ENCODE results near the gene HSPA1A. TPM values are rescaled to one million over a fixed set of nuclear protein-coding genes. Genes with fewer than 3 reads are reported as not detected.

The HSPA1A gene
- total RNA-seq: 296 TPM
- long read RNA-seq, transcript HSPA1A-201 (1 exons, 2,483 nt): major isoform, 236 of 236 reads
- long read RNA-seq, partial matches to known transcripts: 0 of 236 reads
- long read RNA-seq, other reads (novel, unspliced or antisense): 0 of 236 reads

DNA sequence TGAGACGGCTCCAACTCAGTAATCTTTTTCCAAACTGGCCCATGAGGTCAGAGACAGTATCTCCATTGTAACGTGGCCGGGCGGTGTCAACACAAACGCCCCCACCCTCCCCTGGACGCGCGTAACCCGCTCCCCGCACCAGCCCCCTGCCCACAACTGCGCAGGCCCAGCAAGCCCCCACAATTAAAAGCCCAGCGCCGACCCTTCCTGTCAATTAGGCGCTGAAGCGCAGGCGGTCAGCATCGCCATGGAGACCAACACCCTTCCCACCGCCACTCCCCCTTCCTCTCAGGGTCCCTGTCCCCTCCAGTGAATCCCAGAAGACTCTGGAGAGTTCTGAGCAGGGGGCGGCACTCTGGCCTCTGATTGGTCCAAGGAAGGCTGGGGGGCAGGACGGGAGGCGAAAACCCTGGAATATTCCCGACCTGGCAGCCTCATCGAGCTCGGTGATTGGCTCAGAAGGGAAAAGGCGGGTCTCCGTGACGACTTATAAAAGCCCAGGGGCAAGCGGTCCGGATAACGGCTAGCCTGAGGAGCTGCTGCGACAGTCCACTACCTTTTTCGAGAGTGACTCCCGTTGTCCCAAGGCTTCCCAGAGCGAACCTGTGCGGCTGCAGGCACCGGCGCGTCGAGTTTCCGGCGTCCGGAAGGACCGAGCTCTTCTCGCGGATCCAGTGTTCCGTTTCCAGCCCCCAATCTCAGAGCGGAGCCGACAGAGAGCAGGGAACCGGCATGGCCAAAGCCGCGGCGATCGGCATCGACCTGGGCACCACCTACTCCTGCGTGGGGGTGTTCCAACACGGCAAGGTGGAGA is at the start of gene HSPA1A, which contains the start of gene HSPA1L:
TSS of gene HSPA1A (plus strand) at position 519 of the 814 bp plus-strand sequence. CDS start at position 733, 214 bp downstream.
TSS of gene HSPA1L (minus strand) at position 259 of the 814 bp plus-strand sequence. CDS start 3,311 bp downstream, outside the sequence.
- intact Hi-C loops (cut with DNase I): no loop called here
- DNase-seq (ENCODE audit: low spot score): peak; percentile 98

DNA sequence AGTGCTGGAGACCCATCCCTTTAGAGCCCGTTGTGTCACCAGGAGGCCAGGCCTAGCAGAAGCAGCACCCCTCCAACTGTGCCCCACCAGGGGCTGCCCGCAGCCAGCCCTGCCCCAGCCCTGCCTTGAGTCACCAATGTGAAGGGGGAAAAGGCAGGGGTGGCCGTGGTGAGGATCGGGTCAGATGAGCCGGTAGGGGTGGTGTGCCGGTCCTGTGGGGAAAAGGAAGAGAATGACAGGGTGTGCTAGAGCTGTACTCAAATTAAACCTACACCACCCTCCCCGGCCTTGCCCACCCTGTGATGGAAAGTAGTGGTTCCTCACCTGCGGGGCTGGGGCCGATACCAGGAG is 49.8 kb upstream of the HSPA1A start:
- DNase-seq (ENCODE audit: low spot score): no peak
- intact Hi-C loops (cut with DNase I): no loop called here

DNA sequence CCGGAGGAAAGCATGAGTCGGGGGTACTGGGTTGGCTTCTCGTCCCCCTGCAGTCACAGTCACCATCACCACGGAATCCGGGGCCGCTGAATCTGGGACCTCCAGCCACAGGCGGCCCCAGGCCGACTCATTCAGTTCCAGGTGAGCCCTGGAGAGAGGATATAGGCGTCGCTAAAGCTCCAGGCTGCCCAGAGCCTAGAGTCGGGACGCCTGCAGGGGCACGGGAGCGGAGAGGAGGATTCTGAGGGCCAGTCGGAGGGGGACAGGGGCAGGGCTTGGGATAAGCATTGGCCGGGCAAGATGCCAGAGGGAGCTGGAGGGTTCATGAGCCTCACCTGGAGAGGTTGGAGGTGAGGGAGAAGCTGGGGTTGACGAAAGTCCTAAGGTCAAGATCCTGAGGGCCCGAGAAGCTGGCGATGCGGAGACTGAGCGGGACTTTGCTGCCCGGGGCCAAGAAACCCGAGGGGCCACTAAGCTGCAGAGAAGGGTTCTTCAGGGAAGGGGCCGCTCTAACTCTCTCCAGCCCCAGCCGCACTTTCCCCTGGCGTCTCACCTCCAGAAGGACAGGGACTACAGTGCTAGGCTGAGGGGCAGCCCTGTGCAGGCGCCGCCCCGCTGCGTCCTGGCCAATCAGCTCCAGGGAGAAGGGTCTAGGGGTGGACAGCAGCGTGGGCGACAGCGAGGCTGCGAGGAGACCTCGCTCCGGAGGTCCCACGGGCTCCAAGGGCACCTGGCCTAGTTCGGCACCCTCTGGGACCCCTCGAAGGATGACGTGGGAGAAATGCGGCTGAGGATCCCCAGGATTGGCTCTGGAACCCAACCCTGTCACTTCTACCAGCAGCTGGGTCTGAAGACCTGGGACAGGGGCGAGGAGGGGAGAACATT is 49.2 kb upstream of the HSPA1A start:
- intact Hi-C loops (cut with DNase I): loop anchor here (2.0 kb wide), 1 partner anchor 85 kb away; the partner anchor contains the start of gene LY6G5C
- no peak for DNase-seq (ENCODE audit: low spot score)

DNA sequence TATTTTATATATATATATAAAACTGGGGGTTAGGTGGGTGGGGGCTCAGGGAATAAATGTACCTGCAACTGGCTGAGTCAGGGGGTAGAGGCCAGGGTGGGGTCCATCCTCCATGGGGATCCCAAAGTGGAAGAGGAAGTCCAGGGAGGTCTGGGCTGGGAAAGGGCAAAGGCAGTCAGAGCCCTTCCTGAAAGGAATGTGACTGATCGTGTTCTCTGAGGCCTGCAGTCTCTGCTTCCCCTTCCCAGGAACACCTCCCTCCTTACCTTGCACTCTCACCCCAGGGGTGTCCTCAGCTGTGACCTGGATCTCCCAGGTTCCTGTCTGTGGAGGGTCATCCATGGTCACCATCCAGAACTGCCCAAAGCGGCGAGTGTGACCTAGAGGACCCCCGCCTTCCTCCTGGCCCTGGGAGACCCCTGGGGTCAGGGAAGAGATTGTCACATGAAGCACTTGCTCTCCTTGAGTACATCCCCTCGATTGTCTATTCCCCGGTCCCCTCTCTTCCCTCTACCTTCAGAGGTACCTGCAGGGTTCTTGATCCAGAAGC is 48.2 kb upstream of the HSPA1A start:
- DNase-seq (ENCODE audit: low spot score): no peak
- intact Hi-C loops (cut with DNase I): loop anchor here (2.0 kb wide), 1 partner anchor 86 kb away; the partner anchor contains the start of gene LY6G5C

DNA sequence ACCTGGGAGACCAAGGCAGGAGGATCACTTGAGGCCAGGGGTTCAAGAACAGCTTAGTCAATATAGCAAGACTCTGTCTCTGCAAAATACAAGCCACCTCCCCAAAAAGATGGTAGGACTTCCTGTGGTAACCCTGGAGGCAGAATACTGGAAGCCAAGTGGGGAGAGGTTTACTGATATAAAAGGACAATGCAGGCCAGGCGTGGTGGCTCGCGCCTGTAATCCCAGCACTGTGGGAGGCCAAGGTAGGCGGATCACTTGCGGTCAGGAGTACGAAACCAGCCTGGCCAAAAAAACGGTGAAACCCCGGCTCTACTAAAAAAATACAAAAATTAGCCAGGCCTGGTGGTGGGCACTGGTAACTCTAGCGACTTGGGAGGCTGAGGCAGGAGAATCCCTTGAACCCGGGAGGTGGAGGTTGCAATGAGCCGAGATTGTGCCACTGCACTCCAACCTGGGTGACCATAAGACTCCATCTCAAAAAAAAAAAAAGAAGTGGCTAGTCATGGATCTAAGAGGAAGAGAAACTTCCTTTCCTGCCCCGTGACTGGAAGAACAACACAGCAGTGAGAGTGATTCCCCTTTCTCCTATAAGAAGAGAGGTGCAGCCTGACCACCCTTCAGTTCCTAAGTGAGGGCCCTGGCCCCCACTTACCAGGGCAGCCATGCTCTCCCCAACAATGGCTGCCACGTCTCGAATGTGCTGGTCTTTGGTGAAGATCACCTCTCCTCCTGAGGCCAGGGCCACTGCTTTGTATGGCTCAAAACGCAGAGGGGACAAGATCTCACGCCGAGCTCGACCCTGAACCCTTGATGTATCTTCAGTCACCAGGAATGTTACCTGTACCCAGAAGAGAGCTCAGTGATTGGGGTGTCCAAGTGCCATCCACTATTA is 46.7 kb upstream of the HSPA1A start:
- DNase-seq (ENCODE audit: low spot score): no peak
- intact Hi-C loops (cut with DNase I): no loop called here

DNA sequence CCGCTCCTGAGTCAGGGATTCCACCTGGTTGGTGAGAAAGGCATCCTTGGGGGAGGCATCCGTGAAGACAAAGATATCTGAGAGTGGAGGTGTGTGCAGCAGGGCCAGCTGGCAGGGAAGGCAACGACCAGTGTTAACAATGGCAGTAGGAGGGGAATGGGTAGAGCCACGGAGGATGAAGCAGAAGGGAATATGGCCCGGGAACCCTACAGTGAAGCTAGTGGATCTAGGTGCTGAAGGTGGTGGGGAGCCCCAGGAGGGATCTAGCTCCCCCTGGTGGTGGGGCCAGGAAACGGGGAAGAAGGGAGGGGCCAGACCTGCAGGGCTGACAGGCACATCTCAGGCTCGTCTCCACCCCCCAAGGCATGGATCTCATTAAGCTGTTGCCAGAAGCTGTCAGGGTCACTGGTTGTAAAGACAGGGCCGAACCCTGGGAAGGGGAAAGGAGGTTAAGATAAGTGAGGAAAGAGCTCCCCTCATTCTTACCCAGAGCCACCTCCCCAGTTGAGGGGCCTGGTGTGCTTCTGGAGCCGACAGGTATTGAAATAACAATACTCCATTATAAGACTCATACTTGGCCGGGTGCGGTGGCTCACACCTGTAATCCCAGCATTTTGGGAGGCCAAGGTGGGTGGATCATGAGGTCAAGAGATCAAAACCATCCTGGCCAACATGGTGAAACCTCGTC is 45.5 kb upstream of the HSPA1A start:
- intact Hi-C loops (cut with DNase I): no loop called here
- peak; percentile 94 for DNase-seq (ENCODE audit: low spot score)

DNA sequence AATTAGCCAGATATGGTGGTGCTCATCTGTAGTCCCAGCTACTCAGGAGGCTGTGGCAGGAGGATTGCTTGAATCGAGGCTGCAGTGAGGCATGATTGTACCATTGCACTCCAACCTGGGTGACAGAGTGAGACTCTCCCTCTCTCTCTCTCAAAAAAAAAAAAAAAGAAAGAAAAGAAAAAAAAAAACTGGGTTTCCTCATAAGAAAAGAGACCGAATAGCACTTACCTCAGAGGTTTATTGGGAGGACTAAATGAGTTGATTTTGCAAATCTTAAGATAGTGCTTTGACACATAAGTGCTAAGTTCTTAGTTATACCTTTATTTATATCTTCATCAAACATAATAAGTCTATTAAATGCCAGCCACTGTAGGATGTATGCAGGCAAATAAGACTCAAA is 44.5 kb upstream of the HSPA1A start:
- intact Hi-C loops (cut with DNase I): no loop called here
- no peak for DNase-seq (ENCODE audit: low spot score)

DNA sequence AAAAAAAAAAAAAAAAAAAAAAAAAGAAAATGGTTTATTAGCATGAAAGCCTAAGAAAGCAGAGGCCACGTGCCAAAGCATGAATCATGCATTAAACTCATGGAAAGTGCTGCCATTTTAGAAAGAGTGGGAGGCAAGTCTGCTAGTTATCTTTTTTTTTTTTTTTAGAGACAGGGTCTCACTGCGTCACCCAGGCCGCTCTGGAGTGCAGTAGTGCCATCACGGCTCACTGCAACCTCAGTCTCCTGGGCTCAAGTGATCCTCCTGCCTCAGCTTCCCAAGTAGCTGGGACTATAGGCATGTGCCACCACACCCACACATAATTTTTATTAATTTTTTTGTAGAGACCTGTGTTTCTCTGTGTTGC is 43.4 kb upstream of the HSPA1A start:
- no peak for DNase-seq (ENCODE audit: low spot score)
- intact Hi-C loops (cut with DNase I): loop anchor here (2.0 kb wide), 1 partner anchor 59 kb away; no protein-coding TSS in a partner anchor

DNA sequence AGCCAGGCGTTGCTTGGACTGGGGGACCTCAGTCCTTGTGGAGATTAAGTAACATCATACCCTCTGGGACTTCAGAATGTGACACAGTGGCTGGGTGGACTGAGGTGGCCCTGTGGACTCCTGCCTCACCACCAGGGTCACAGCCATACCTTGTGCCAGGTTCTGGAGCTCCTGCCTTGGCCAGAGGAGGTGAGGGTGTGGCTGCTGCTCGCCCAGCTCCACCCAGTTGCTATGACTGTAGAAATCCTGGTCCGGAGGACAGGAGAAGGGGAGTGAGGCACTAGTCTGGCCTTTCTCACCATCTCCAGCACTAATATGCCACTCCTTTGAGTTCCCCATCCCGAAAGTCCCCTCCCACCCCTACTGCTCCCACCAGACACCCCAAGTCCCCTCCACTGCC is 40.2 kb upstream of the HSPA1A start:
- intact Hi-C loops (cut with DNase I): no loop called here

DNA sequence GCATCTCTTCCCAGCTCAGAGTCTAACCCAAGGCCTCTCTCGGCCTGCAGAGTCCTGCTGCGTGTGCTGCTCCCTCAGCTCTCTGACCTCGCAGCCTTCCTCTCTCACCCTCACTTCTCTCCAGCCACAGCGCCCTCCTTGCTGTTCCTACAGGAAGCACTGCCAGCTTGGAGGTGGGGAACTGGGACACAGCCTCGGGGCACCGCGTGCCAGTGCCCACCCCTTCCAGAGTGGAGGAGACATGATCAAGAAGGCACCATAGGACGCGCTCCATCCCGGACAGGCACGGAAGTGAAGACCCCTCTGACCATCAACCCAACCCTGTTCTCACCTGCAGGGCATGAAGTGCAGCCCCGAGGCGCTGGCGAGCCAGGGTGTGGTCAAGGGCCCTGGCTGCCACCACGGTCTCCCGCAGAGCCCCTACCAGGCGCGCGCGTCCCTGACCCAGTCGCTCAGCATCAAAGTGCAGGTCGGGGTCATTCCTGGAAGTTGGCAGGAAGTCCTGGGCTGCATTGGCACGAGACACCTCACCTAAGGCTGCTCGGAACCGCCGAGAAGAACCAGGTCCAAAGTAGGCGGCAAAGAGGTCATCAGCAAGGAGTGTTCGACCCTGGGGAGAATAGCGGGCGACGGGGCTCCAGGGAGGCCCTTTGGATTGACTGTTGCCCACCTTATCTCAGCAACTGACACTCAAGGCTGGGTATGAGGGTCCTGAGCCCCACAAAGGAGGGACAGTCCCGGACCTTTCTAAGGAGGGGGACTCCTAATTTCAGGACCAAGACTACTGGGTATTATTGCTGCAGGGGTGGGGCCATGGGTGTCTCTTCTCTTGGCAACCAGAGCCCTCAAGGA is 39.5 kb upstream of the HSPA1A start:
- DNase-seq (ENCODE audit: low spot score): no peak
- intact Hi-C loops (cut with DNase I): no loop called here

More for the DNA sequence above, 40.2 kb upstream of the HSPA1A start:
- no peak for DNase-seq (ENCODE audit: low spot score)

DNA sequence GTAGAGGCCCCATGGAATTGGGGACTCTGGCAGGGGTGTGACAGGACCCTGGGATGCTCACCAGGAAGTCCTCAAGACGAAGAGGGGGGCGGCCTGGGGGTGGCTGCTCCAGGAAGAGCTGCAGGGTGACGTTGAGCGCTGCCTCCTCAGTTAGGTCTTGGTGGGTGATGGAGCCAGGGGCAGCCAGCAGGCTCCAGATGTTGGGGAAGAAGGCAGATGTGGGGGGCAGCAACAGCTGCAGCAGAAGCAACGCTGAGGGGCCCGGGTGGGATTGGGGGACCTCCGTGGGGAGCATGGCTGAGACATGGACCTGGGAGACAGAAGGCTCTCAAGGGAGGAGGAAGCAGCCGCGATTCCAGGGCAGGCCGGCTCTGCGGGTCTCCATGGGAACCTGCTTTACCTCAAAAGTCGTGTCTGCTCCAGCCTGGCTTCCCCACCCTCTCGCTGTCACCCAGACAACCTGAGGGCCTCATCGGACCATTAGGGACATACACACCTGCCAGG is 38.8 kb upstream of the HSPA1A start:
- intact Hi-C loops (cut with DNase I): no loop called here
- DNase-seq (ENCODE audit: low spot score): no peak

DNA sequence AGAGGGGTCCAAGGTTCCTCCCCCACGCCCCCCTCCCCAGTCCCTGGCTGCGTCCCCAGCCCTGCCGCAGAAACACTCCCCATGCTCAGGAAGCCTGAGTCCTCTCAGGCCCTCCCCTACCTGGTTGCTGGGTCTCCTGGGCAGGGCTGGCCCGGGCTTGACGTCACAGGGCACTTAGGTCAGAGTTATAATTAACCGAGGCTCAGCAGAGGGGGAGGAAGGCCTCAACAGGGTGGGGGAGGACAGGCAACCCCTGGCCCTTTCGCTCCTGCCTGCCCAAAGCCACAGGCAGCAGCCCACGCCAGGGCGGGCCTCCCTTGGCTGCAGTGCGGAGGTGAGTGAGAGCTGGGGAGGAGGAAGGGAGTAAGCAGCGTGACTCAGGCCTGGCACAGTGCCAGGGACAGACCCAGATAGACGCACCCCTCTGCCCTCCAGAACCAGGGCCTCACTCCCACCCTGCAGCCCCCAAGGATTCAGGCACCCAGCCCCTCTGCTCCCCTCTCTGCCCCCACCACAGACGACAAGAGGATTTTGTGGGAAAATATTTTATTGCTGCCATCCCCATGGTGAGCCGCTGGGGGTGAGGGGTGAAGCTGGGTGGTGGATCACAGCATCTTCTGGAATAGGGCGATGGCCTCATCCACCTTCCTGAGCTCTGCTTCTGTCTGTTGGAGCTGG is 38.2 kb upstream of the HSPA1A start, which contains the start of gene VWA7:
TSS of gene VWA7 (minus strand) at position 340 of the 678 bp plus-strand sequence. CDS start 549 bp downstream, outside the sequence.
- intact Hi-C loops (cut with DNase I): no loop called here
- DNase-seq (ENCODE audit: low spot score): peak; percentile 86

DNA sequence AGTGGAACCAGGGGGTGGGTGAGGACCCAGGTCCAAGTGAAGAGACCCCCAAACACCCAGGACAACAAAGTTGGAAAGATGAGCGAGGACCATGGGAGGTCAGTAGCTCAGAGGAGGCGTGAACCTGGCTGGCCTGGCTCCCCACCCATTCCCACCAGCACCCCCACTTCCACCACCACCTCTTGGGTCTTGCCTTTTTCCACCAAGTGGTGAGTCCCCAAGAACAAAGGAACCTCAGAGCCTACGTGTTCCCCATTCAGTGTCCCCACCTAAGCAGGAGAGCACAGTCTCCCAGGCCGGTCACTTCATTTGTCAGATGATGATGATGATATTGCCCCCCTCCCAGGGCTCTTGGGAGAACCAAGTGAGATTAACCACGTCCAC is 37.7 kb upstream of the HSPA1A start:
- intact Hi-C loops (cut with DNase I): no loop called here
- DNase-seq (ENCODE audit: low spot score): no peak

DNA sequence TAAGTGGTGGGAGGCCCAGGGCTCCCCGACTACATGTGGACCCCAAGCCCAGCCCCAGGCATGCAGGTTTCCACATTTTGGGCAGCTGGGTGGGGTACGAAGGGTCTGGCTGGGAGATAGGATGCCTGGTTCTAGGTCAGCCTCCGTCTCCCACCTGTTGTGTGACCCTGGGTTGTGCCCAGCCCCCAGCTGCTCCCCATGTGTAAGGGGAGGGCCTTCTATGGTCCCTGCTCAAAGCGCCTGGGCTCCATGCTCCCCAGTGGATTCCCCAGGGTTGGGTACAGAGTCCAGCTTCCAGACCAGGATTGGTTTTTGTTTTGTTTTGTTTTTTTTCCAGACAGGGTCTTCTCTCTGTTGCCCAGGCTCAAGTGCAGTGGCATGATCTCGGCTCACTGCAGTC is 37.1 kb upstream of the HSPA1A start:
- intact Hi-C loops (cut with DNase I): no loop called here
- no peak for DNase-seq (ENCODE audit: low spot score)

DNA sequence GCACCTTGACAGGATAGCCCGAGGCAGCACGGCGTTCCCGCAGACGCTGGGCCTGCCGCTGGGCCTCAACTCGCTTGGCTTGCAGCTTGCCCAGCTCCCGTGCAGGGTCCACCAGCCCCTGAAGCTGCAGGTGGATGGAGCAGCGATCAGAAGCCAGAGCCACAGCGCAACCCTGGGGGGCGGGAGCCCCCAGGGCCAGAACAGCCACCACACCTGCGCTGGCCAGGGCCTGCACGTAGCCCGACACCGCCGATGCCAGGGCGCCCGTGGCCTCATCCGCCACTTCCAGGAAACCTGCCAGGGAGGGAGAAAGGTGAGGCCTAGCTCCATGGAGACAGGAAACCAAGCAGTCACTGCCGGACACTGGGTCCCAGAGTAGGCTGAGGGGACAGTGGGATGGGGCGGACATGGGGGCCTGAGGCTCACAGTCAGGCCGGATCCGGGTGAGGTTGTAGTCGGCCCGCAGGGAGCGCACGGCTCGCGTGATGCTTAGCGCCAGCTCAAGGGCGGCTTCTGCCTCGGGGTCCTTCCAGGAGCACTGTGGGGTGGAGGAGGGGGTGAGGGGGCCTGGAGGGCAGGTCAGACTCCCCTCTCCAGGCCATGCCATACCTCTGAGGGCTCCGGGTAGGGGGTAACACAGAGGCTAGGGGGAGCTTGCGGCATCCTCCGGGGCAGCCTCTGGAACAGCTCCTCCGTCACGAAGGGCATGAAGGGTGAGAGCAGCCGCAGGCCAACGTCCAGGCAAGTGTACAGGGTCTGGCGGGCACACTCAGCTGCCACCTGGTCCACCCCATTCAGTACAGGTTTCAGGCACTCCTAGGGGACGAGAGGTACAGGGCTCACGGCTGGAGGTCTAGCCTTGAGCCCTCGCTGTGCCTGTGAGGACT is 36.1 kb upstream of the HSPA1A start:
- intact Hi-C loops (cut with DNase I): no loop called here
- no peak for DNase-seq (ENCODE audit: low spot score)

DNA sequence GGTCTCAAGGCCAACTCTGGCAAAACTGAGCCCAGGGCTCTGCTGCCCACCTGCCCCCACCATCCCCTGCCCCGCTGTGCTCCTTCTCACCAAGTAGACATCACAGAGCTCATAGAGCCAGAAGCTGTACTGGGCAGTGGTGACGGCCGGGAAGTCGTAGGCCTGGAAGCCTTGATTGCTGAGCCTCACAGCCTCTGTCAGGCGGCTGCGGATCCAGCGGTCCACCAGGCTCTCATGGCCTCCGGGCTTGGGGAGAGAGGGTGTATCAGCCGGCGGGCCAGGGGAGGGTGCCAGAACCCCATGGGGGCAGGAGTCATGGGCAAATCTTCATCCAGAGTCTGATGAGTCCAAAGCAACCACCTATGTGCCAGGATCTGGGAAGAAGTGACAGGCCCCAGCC is 35.4 kb upstream of the HSPA1A start:
- DNase-seq (ENCODE audit: low spot score): no peak
- intact Hi-C loops (cut with DNase I): no loop called here
